Stomach (tissue), 4 donors: ENCODE measurements around the gene AK5.

ENCODE experiments used
- EP300 ChIP-seq: sonication (generic); formaldehyde crosslinking; IDR thresholded peaks from one replicate; pipeline ENCODE4 v1.6.1; 2017; ENCODE audit warnings: antibody characterized with exemption
- POLR2A ChIP-seq, 4 donors: fragments of 450-650 bp; IDR thresholded peaks; one replicate each; pipeline ENCODE4 v1.6.1; 2016; ENCODE audit warnings: antibody characterized with exemption in 4 of 4, control low read depth in 2 of 4, mild to moderate bottlenecking in 1 of 4, moderate library complexity in 1 of 4
- TF ChIP-seq, protein P1 (sequence below), 7 experiments: fragments of 450-650 bp in 4 of 7; fragments of 200-600 bp in 3 of 7; sonication (generic) in 3 of 7; IDR thresholded peaks; one replicate each; pipeline ENCODE4 v1.5.1; 2016 to 2019; ENCODE audit warnings: antibody characterized with exemption in 7 of 7, control low read depth in 2 of 7, mild to moderate bottlenecking in 1 of 7

DNA sequence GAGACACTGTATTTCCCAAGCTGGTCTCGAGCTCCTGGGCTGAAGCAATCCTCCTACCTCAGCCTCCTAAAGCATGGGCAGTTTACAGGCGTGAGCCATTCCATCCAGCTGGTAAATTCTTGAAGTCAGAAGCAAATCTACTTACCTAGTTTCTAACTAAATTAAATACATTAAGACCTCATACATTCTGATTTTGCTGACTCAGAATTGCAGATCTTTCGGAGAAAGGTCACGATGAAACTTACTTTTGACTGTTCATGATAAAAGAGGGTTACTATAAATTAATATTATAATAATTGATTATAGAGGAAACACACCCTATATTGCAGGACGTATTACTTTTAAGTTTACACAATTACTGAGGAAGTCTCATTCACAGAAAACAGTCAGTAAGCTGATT lies 268.3 kb downstream of the AK5 start:
- TF ChIP-seq, protein P1, sequence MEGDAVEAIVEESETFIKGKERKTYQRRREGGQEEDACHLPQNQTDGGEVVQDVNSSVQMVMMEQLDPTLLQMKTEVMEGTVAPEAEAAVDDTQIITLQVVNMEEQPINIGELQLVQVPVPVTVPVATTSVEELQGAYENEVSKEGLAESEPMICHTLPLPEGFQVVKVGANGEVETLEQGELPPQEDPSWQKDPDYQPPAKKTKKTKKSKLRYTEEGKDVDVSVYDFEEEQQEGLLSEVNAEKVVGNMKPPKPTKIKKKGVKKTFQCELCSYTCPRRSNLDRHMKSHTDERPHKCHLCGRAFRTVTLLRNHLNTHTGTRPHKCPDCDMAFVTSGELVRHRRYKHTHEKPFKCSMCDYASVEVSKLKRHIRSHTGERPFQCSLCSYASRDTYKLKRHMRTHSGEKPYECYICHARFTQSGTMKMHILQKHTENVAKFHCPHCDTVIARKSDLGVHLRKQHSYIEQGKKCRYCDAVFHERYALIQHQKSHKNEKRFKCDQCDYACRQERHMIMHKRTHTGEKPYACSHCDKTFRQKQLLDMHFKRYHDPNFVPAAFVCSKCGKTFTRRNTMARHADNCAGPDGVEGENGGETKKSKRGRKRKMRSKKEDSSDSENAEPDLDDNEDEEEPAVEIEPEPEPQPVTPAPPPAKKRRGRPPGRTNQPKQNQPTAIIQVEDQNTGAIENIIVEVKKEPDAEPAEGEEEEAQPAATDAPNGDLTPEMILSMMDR (IDR thresholded peaks at IDR 0.05) = no peak
- TF ChIP-seq POLR2A (IDR thresholded peaks at IDR 0.05) (no peak), EP300 (no peak)
